HEK293T (cell line): ENCODE results near the gene HIVEP2.

Experiments used
- BHLHE40 ChIP-seq: fragments of 450-650 bp; IDR thresholded peaks from 2 replicates; pipeline ENCODE4 v1.6.1; 2016; ENCODE audit warnings: mild to moderate bottlenecking, moderate library complexity, borderline replicate concordance
- FOXA1 ChIP-seq: fragments of 450-650 bp; IDR thresholded peaks from 2 replicates; pipeline ENCODE4 v1.6.1; 2016; ENCODE audit warnings: mild to moderate bottlenecking
- LEF1 ChIP-seq: fragments of 450-650 bp; IDR thresholded peaks from 2 replicates; pipeline ENCODE4 v1.6.1; 2017; ENCODE audit warnings: mild to moderate bottlenecking, borderline replicate concordance
- SP1 ChIP-seq: fragments of 450-650 bp; IDR thresholded peaks from 2 replicates; pipeline ENCODE4 v1.6.1; 2017
- TARDBP ChIP-seq: fragments of 450-650 bp; IDR thresholded peaks from 2 replicates; pipeline ENCODE4 v1.6.1; 2016

DNA sequence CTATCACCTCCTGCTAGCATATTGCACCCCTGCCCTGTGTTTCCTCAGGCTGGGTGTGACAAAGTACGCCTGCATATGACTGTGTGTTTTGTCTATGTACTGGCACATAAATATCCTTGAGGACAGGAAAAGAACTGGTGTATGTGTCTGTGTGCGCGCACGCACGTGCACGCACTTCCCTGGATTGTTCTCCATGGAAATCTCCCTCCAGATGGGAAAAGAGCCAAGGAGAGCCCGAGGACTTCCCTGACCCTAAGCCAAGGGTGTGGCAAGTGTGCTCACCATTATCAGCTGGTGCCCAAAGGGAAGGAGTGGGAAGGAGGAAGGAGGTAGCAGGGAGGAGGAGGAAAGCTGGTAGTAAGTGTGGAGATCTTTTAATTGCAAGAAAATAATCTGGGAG, 117.6 kb downstream of the HIVEP2 start:
- TF ChIP-seq FOXA1, result no peak
- no peak for TF ChIP-seq LEF1
- TF ChIP-seq BHLHE40, result no peak
- no peak for TF ChIP-seq TARDBP
- no peak for TF ChIP-seq SP1
